ENCODE data around the gene ATG7.
A peak's percentile ranks its signal among the peaks of the same experiment; 100 is the strongest.
"Not testable (repeated sequence)": the region's sequence is repeated elsewhere in the genome, so short reads cannot be mapped to it uniquely, and the experiment has no call there.

The ATG7 gene

GRCh38 chr3:11255537-11255936 lies 16.7 kb upstream of the ATG7 start:
- DNase-seq = not testable (repeated sequence)

GRCh38 chr3:11258958-11259357 lies 13.2 kb upstream of the ATG7 start:
- DNase-seq = no peak

GRCh38 chr3:11260460-11260859 lies 11.7 kb upstream of the ATG7 start:
- DNase-seq = no peak

- no peak for DNase-seq
Observed at GRCh38 chr3:11269007-11269406, 3.2 kb upstream of the ATG7 start.

GRCh38 chr3:11272906-11273574 lies 843 bp downstream of the ATG7 start:
- no peak for DNase-seq

- DNase-seq = no peak
Observed at GRCh38 chr3:11273891-11274291, 1.7 kb downstream of the ATG7 start.

GRCh38 chr3:11274566-11275142 lies 2.5 kb downstream of the ATG7 start:
- no peak for DNase-seq

GRCh38 chr3:11275926-11276325 lies 3.7 kb downstream of the ATG7 start:
- DNase-seq = no peak

- DNase-seq = no peak
Observed at GRCh38 chr3:11276901-11277300, 4.7 kb downstream of the ATG7 start.

GRCh38 chr3:11282250-11283138 lies 10.3 kb downstream of the ATG7 start:
- no peak for DNase-seq

GRCh38 chr3:11283139-11283475 lies 10.9 kb downstream of the ATG7 start:
- no peak for DNase-seq

GRCh38 chr3:11284011-11284410 lies 11.8 kb downstream of the ATG7 start:
- no peak for DNase-seq

- DNase-seq = no peak
Observed at GRCh38 chr3:11285471-11285870, 13.3 kb downstream of the ATG7 start.

GRCh38 chr3:11287404-11287803 lies 15.2 kb downstream of the ATG7 start:
- DNase-seq = no peak

GRCh38 chr3:11288021-11288491 lies 15.9 kb downstream of the ATG7 start:
- DNase-seq = no peak

GRCh38 chr3:11288786-11289637 lies 16.8 kb downstream of the ATG7 start:
- DNase-seq = peak; percentile 46

GRCh38 chr3:11289864-11290263 lies 17.7 kb downstream of the ATG7 start:
- no peak for DNase-seq

GRCh38 chr3:11290743-11291680 lies 18.8 kb downstream of the ATG7 start:
- DNase-seq = peak; percentile 14

- DNase-seq = no peak
Observed at GRCh38 chr3:11291808-11292207, 19.6 kb downstream of the ATG7 start.

GRCh38 chr3:11297126-11297525 lies 24.9 kb downstream of the ATG7 start:
- no peak for DNase-seq

- DNase-seq = no peak
Observed at GRCh38 chr3:11300970-11301369, 28.8 kb downstream of the ATG7 start.

GRCh38 chr3:11302444-11302843 lies 30.2 kb downstream of the ATG7 start:
- DNase-seq = no peak

All from T1000 (cell line).